B cell (primary cell): Measurements from ENCODE around the gene ZCRB1. TPM values are rescaled to one million over a fixed set of nuclear protein-coding genes. Genes with fewer than 3 reads are reported as not detected.

ENCODE experiments used
- ATAC-seq: fragments of 200-7000 bp; cut with Tn5 transposase; one replicate; pipeline ENCODE4 v1.10.0; 2021; ENCODE audit warnings: low read depth, mild to moderate bottlenecking, moderate number of reproducible peaks, moderate library complexity
- CTCF ChIA-PET: fragments of 350-600 bp; sonication (Branson Sonifier 250); formaldehyde crosslinking; loops from one replicate; lab custom pipeline; 2021; ENCODE audit warnings: antibody characterized with exemption, inconsistent platforms; lab: Charles Lee
- POLR2A ChIA-PET: fragments of 350-600 bp; sonication (Branson Sonifier 250); formaldehyde crosslinking; loops from one replicate; lab custom pipeline; 2021; ENCODE audit warnings: antibody characterized with exemption; lab: Charles Lee
- DNase-seq: peaks from one replicate; pipeline ENCODE4 v3.0.0; 2013
- H2AFZ ChIP-seq: 2 replicates; pipeline ENCODE4 v1.6.1; 2012; ENCODE audit warnings: mild to moderate bottlenecking, low read depth, low read length; ENCODE audit not compliant: insufficient read depth, poor library complexity, severe bottlenecking
- H3K27ac ChIP-seq, 2 donors: 1 replicate in 1 of 2; 2 replicates in 1 of 2; pipeline ENCODE4 v1.5.1; 2012 to 2013; ENCODE audit warnings: low read length in 2 of 2, mild to moderate bottlenecking in 2 of 2, moderate library complexity in 1 of 2
- H3K27me3 ChIP-seq, 4 experiments: fragments of 200-600 bp in 1 of 4; sonication (generic) in 1 of 4; replicated peaks in 1 of 4; 1 replicate in 2 of 4; 2 replicates in 2 of 4; pipeline versions ENCODE4 v1.6.1 to v1.7.0; 2013 to 2016; ENCODE audit warnings: low read length in 3 of 4, mild to moderate bottlenecking in 2 of 4, mixed read lengths in 1 of 4, moderate library complexity in 1 of 4; ENCODE audit not compliant: insufficient read depth in 4 of 4, control insufficient read depth in 3 of 4; ENCODE audit errors: control extremely low read depth in 1 of 4
- H3K36me3 ChIP-seq, 2 experiments: replicated peaks in 1 of 2; 1 replicate in 1 of 2; 2 replicates in 1 of 2; pipeline versions ENCODE4 v1.6.1 to v1.7.1; 2013; ENCODE audit warnings: low read length in 1 of 2; ENCODE audit not compliant: insufficient read depth in 2 of 2, control insufficient read depth in 1 of 2; ENCODE audit errors: control extremely low read depth in 1 of 2, extremely low read depth in 1 of 2
- H3K4me1 ChIP-seq, 2 donors: fragments of 200-600 bp in 1 of 2; sonication (generic) in 1 of 2; 1 replicate in 1 of 2; 2 replicates in 1 of 2; pipeline versions ENCODE4 v1.5.1 to v1.6.1; 2013 to 2017; ENCODE audit warnings: low read length in 2 of 2; ENCODE audit not compliant: control insufficient read depth in 2 of 2, insufficient read depth in 2 of 2
- H3K4me2 ChIP-seq: replicated peaks from 2 replicates; pipeline ENCODE3; 2012; ENCODE audit warnings: mild to moderate bottlenecking, low read depth, low read length; ENCODE audit not compliant: poor library complexity, severe bottlenecking
- H3K4me3 ChIP-seq, 5 experiments: fragments of 200-600 bp in 1 of 5; sonication (generic) in 1 of 5; 1 replicate in 3 of 5; 2 replicates in 2 of 5; pipeline versions ENCODE4 v1.5.1 to v1.7.0; 2011 to 2016; ENCODE audit warnings: low read length in 4 of 5, mild to moderate bottlenecking in 4 of 5, low read depth in 2 of 5, control low read depth in 1 of 5, moderate library complexity in 1 of 5; ENCODE audit not compliant: insufficient read depth in 1 of 5; ENCODE audit errors: control extremely low read depth in 1 of 5, extremely low read depth in 1 of 5
- H3K79me2 ChIP-seq: fragments of 200-600 bp; sonication (generic); one replicate; pipeline ENCODE4 v1.6.0; 2016; ENCODE audit warnings: low read length; ENCODE audit not compliant: control insufficient read depth, insufficient read depth
- H3K9ac ChIP-seq: fragments of 200-600 bp; sonication (generic); 2 replicates; pipeline ENCODE4 v1.6.1; 2017; ENCODE audit warnings: mild to moderate bottlenecking, low read length, moderate library complexity
- H3K9me3 ChIP-seq, 3 donors: one replicate each; pipeline versions ENCODE4 v1.6.1 to v1.7.1; 2013; ENCODE audit warnings: low read length in 2 of 3; ENCODE audit not compliant: control insufficient read depth in 2 of 3, insufficient read depth in 1 of 3; ENCODE audit errors: control extremely low read depth in 1 of 3
- H4K20me1 ChIP-seq: 2 replicates; pipeline ENCODE4 v1.6.0; 2012; ENCODE audit warnings: mild to moderate bottlenecking, low read length; ENCODE audit not compliant: insufficient read depth, control insufficient read depth, poor library complexity, severe bottlenecking
- H3K27ac Mint-ChIP-seq: one replicate; pipeline ENCODE4 v1.8.0; 2021; ENCODE audit warnings: mixed read lengths
- H3K27me3 Mint-ChIP-seq: one replicate; pipeline ENCODE4 v1.8.0; 2021; ENCODE audit warnings: mixed read lengths
- H3K4me1 Mint-ChIP-seq: one replicate; pipeline ENCODE4 v1.8.0; 2021; ENCODE audit warnings: mixed read lengths
- H3K4me3 Mint-ChIP-seq: one replicate; pipeline ENCODE4 v1.8.0; 2021; ENCODE audit warnings: mixed read lengths
- H3K9me3 Mint-ChIP-seq: one replicate; pipeline ENCODE4 v1.8.0; 2022; ENCODE audit warnings: mixed read lengths; ENCODE audit not compliant: insufficient read depth
- CTCF ChIP-seq: fragments of 200-600 bp; IDR thresholded peaks from one replicate; pipeline ENCODE4 v1.8.0; 2022; ENCODE audit warnings: antibody characterized with exemption, mild to moderate bottlenecking
- EZH2 ChIP-seq: IDR thresholded peaks from 2 replicates; pipeline ENCODE4 v1.6.1; 2012; ENCODE audit warnings: borderline replicate concordance, low read depth, mild to moderate bottlenecking, moderate library complexity, low read length; ENCODE audit not compliant: insufficient read depth, poor library complexity, severe bottlenecking
- WGBS: methylation state at CpG from one replicate; pipeline ENCODE4 v1.1.5; 2013; ENCODE audit warnings: missing lambda C conversion rate; ENCODE audit not compliant: insufficient coverage; 5-methylcytosine and 5-hydroxymethylcytosine counted together
- intact Hi-C: fragments of 100-400 bp; cut with micrococcal nuclease; formaldehyde crosslinking; loops from one replicate; pipeline ENCODE4 v1.10.0; 2022
- polyA plus RNA-seq: library from polyadenylated mRNA; depleted of rRNA; stranded (reverse); fragments of >200 nt; gene quantifications from 2 replicates; pipeline ENCODE4 v1.2.3, GENCODE V29; 2012
- total RNA-seq, 2 donors: library from RNA; stranded (reverse); fragments of 120-200 nt in 1 of 2; gene quantifications; 1 replicate in 1 of 2; 2 replicates in 1 of 2; pipeline versions ENCODE4 v1.2.3 to v1.2.4, GENCODE V29; 2013 to 2022

Gene ZCRB1
- total and polyA plus RNA-seq, 2 donors (not counting 1 experiment from before 2014, with no cell fraction given): 9.8 to 23.2 TPM

GRCh38 chr12:42373669-42374068 is 47.8 kb upstream of the ZCRB1 start:
- ChIA-PET CTCF (interaction anchor here (0.9 to 3.7 kb wide), 4 partner anchors 16 to 1096 kb away, joined by 4 to 28 read pairs (median 20); no protein-coding TSS in a partner anchor), POLR2A (interaction anchor here (0.7 kb wide), 1 partner anchor 96 kb away, joined by 7 read pairs; no protein-coding TSS in a partner anchor)
- H3K4me3 ChIP-seq: no peak overlapping the region
- DNase-seq (no peak), ATAC-seq (no peak)
- no peak overlapping the region for H3K4me3 Mint-ChIP-seq
- H3K4me1 ChIP-seq: peaks cover 4 to 5% of the 10 kb centered on the region in 2 donors
- intact Hi-C loops: loop anchor here (2.0 to 5.0 kb wide), 4 partner anchors 41 to 1427 kb away; partner anchors contain the start of gene YAF2
- H3K9me3 Mint-ChIP-seq: no peaks in the 10 kb centered on the region
- H3K36me3 ChIP-seq: peaks cover 5 to 23% of the 10 kb centered on the region in 2 experiments
- H3K27me3 ChIP-seq: no peaks in the 10 kb centered on the region
- no peaks in the 10 kb centered on the region for H4K20me1 ChIP-seq
- H3K4me2 ChIP-seq: no peak overlapping the region
- H3K9me3 ChIP-seq: no peaks in the 10 kb centered on the region
- H2AFZ ChIP-seq: no peak overlapping the region
- H3K27ac ChIP-seq: peak overlapping the region in 1 of 2 donors; percentile 30
- TF ChIP-seq CTCF (no peak), EZH2 (no peak)
- H3K27ac Mint-ChIP-seq: no peak overlapping the region
- H3K4me1 Mint-ChIP-seq: peaks cover 15% of the 10 kb centered on the region
- peaks cover 25% of the 10 kb centered on the region for H3K79me2 ChIP-seq
- H3K9ac ChIP-seq: no peak overlapping the region
- no peaks in the 10 kb centered on the region for H3K27me3 Mint-ChIP-seq

GRCh38 chr12:42372154-42372791 is 46.4 kb upstream of the ZCRB1 start:
- Histone ChIP-seq H3K9me3 (no peaks in the 10 kb centered on the region), H3K4me2 (no peak overlapping the region), H3K4me1 (peaks cover 4 to 5% of the 10 kb centered on the region in 2 donors), H2AFZ (no peak overlapping the region), H4K20me1 (no peaks in the 10 kb centered on the region), H3K36me3 (peaks cover 5 to 18% of the 10 kb centered on the region in 2 experiments), H3K9ac (no peak overlapping the region), H3K27me3 (no peaks in the 10 kb centered on the region), H3K27ac (no peak overlapping the region), H3K4me3 (no peak overlapping the region), H3K79me2 (peaks cover 17% of the 10 kb centered on the region)
- no peak overlapping the region for H3K27ac Mint-ChIP-seq
- H3K9me3 Mint-ChIP-seq: no peaks in the 10 kb centered on the region
- H3K27me3 Mint-ChIP-seq: no peaks in the 10 kb centered on the region
- ChIA-PET POLR2A (no interaction called here), CTCF (interaction anchor here (0.7 to 3.7 kb wide), 48 partner anchors 9 to 1751 kb away, joined by 3 to 31 read pairs (median 4); no protein-coding TSS in a partner anchor)
- H3K4me1 Mint-ChIP-seq: peaks cover 14% of the 10 kb centered on the region
- peak; percentile 89 for TF ChIP-seq CTCF
- TF ChIP-seq EZH2: no peak
- no CpG with 5 or more reads among the region's 2 CpGs for WGBS
- no peak overlapping the region for H3K4me3 Mint-ChIP-seq
- intact Hi-C loops: loop anchor here (1.0 to 5.0 kb wide), 6 partner anchors 40 to 1425 kb away; partner anchors contain the start of gene YAF2
- peak; percentile 76 for DNase-seq
- peak; percentile 92 for ATAC-seq
